ENCODE measurements around the gene USP32.
"Not testable (repeated sequence)": the region's sequence is repeated elsewhere in the genome, so short reads cannot be mapped to it uniquely, and the experiment has no call there.

The USP32 gene, protein sequence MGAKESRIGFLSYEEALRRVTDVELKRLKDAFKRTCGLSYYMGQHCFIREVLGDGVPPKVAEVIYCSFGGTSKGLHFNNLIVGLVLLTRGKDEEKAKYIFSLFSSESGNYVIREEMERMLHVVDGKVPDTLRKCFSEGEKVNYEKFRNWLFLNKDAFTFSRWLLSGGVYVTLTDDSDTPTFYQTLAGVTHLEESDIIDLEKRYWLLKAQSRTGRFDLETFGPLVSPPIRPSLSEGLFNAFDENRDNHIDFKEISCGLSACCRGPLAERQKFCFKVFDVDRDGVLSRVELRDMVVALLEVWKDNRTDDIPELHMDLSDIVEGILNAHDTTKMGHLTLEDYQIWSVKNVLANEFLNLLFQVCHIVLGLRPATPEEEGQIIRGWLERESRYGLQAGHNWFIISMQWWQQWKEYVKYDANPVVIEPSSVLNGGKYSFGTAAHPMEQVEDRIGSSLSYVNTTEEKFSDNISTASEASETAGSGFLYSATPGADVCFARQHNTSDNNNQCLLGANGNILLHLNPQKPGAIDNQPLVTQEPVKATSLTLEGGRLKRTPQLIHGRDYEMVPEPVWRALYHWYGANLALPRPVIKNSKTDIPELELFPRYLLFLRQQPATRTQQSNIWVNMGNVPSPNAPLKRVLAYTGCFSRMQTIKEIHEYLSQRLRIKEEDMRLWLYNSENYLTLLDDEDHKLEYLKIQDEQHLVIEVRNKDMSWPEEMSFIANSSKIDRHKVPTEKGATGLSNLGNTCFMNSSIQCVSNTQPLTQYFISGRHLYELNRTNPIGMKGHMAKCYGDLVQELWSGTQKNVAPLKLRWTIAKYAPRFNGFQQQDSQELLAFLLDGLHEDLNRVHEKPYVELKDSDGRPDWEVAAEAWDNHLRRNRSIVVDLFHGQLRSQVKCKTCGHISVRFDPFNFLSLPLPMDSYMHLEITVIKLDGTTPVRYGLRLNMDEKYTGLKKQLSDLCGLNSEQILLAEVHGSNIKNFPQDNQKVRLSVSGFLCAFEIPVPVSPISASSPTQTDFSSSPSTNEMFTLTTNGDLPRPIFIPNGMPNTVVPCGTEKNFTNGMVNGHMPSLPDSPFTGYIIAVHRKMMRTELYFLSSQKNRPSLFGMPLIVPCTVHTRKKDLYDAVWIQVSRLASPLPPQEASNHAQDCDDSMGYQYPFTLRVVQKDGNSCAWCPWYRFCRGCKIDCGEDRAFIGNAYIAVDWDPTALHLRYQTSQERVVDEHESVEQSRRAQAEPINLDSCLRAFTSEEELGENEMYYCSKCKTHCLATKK (N-terminal part only)

DNA sequence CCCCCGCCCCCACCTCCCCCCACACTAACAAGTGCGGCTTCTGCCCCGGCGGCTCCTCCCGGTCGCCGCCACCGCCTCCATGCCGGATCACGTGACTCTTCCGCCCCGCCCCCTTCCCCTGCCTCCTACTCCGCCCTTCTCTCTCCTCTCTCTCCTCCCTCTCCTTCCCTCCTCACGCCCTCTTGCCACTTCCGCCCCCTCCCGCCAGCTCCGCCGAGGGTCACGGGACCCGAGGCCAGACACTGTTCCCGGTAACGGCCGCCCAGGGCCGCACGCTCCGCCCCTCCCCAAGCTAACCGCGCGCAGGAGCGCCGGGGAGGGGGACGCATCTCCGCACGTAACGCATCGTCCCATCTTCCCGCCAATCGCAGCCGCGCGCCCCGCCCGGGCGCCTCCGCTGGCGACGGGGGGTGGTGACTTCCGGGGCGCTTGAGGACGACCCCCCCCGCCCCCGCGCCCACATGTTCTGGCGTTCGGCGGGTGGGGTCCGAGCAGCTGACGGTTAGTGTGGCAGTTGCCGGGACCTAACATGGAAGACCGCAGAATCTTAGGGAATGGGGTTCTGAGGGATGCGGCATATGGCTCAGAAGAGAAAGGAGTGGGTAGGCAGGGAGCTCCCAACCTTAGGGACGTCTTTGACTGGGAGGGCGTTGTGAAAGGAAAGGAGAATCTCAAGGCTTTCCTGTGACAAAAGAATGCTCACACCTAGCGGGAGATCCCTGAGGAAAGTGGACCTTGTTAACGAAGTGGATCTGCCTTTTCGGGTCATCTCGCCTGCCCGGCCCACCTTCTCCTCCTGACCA, at the start of gene USP32:
Gene USP32 (minus strand): TSS at position 92 of the 803 bp plus-strand sequence. CDS start 194 bp downstream, outside the sequence.
- peak; percentile 92 for DNase-seq (ENCODE audit: low read depth)
- peak within 1 kb of the TSS; percentile 94 for H3K4me3 ChIP-seq (ENCODE audit: control insufficient read depth, low read depth, low read length)
- TF ChIP-seq, protein P1, sequence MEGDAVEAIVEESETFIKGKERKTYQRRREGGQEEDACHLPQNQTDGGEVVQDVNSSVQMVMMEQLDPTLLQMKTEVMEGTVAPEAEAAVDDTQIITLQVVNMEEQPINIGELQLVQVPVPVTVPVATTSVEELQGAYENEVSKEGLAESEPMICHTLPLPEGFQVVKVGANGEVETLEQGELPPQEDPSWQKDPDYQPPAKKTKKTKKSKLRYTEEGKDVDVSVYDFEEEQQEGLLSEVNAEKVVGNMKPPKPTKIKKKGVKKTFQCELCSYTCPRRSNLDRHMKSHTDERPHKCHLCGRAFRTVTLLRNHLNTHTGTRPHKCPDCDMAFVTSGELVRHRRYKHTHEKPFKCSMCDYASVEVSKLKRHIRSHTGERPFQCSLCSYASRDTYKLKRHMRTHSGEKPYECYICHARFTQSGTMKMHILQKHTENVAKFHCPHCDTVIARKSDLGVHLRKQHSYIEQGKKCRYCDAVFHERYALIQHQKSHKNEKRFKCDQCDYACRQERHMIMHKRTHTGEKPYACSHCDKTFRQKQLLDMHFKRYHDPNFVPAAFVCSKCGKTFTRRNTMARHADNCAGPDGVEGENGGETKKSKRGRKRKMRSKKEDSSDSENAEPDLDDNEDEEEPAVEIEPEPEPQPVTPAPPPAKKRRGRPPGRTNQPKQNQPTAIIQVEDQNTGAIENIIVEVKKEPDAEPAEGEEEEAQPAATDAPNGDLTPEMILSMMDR (IDR thresholded peaks at IDR 0.05; ENCODE audit: control insufficient read depth, insufficient read depth, low read depth, low read length, missing control alignments): peak; percentile 31

DNA sequence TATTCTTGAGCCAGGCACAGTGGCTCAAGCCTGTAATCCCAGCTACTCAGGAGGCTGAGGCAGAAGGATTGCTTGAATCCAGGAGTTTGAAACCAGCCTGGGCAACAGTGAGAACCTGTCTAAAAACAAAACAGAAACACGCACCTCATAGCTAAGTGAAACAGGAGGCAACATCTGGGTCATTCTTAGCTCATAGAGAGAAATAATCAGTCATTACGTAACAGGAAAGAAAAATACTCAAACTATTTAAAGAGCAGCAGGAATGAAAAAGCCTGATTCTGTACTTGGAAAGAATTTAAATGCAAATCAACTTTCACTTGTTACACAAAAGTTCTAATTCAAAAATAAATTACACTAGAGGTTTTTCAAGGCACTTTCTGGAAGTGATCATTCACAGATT, 47.6 kb upstream of the USP32 start:
- TF ChIP-seq, protein P1 (IDR thresholded peaks at IDR 0.05; ENCODE audit: control insufficient read depth, insufficient read depth, low read depth, low read length, missing control alignments): no peak
- no peak overlapping the region for H3K4me3 ChIP-seq (ENCODE audit: control insufficient read depth, low read depth, low read length)
- no peak for DNase-seq (ENCODE audit: low read depth)

DNA sequence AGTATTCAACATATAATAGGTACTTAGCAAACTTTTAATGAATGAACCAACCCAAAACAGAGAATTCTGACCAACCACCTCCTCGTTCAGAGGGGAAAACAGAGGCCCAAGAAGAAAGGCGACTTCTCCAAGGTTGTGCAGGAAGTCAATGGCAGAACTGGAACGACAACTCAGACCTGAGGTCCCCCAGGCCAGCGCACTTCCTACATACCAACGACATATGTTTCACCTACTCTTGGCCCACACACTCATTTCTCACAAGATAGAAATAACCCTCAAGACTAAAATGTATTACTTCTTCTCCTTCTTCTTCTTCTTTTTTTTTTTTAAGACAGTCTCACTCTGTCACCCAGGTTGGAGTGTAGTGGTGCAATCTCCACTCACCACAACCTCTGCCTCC, 44.7 kb upstream of the USP32 start:
- H3K4me3 ChIP-seq (ENCODE audit: control insufficient read depth, low read depth, low read length): no peak overlapping the region
- no peak for DNase-seq (ENCODE audit: low read depth)
- TF ChIP-seq, protein P1 (IDR thresholded peaks at IDR 0.05; ENCODE audit: control insufficient read depth, insufficient read depth, low read depth, low read length, missing control alignments): no peak

DNA sequence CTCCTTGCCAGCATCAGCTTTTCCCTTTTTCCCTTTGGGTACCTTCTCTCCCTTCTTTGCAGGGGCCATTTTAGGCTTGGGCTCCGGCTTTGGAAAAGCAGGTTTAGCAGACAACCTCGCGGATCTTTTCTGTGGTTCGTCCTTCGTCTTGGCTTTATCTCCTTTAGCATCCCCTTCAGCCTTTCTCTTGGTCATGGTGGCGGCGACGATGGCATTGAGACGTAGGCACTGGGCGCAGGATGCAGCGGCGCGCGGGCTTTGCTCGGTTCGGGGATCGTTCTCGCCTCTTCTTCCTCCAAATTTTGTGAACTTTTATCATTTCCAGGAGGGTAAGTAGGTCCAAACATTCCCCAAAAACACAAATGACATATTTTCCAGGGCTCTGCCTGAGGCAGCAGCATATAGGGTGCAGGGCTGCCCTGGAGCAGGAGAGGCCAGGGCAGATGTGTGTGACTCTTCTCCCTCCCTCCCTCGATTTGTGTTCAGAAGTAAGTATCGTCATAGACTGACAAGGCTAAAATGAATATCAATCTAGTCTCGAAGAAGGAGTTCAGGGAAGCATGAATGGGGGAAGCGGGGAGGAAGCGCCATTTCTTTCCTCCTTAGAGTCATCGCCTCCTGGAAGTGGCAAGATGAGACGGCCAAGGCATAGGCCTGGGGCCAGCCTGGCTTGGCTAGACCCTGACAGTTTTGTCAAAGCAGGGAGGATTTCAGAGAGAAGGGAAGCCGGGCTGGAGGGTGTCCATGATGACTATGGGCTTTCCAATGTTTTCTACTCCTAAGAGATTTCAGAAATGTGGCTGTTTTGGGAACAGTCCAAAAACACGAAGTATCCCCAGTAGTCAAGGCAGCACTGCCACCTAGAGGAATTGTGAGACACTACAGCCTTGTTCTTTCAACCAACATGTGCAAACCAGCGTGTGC, 43.6 kb upstream of the USP32 start:
- peak; percentile 68 for DNase-seq (ENCODE audit: low read depth)
- H3K4me3 ChIP-seq (ENCODE audit: control insufficient read depth, low read depth, low read length): no peak overlapping the region; the same call in 1 of the 2 replicates
- TF ChIP-seq, protein P1 (IDR thresholded peaks at IDR 0.05; ENCODE audit: control insufficient read depth, insufficient read depth, low read depth, low read length, missing control alignments): peak; percentile 88

DNA sequence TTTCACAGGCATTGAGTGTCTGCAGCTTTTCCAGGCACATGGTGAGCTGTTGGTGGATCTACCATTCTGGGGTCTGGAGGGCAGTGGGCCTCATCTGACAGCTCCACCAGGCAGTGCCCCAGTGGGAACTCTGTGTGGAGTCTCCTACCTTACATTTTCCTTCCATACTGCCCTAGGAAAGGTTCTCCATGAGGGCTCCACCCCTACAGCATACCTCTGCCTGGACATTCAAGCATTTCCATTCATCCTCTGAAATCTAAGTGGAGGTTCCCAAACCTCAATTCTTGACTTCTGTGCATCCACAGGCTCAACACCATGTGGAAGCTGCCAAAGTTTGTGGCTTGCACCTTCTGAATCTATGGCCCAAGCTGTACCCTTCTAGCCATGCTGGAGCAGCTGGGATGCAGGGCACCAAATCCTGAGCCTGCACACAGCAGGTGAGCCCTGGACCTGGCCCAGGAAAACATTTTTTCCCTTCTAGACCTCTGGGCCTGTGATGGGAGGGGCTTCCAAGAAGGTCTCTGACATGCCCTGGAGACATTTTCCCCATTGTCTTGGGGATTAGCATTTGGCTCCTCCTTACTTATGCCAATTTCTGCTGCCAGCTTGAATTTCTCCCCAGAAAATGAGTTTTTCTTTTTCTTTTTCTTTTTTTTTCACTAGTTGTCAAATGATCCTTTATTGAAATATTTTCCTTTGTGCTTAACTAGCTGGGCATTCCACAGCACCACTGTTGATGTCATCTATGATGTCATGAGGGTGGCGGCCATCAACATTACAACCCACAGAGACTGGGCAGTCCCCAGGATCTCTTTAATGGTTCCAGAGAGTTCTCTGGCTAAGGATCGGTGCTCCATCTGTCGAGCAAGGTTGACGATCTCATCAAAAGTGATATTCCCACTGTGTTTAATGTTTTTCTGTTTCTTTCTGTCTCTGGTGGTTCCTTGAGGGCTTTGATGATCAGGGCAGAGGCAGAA, 41.4 kb upstream of the USP32 start:
- DNase-seq (ENCODE audit: low read depth); H3K4me3 ChIP-seq (ENCODE audit: control insufficient read depth, low read depth, low read length): not testable (repeated sequence)

DNA sequence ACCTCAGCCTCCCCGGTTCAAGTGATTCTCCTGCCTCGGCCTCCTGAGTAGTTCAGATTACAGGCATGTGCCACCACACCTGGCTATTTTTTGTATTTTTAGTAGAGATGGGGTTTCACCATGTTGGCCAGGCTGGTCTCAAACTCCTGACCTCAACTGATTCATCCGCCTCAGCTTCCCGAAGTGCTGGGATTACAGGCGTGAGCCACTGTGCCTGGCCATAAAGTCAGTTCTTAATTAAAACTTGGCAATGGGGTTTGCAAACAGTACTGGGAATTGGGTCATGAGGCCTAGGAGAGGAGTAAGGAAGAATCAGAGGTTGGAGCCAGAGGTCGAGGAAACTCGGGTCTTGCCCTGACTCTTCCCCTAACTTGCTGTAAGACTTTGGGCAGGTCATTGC, 38.6 kb upstream of the USP32 start:
- DNase-seq (ENCODE audit: low read depth); H3K4me3 ChIP-seq (ENCODE audit: control insufficient read depth, low read depth, low read length): not testable (repeated sequence)

DNA sequence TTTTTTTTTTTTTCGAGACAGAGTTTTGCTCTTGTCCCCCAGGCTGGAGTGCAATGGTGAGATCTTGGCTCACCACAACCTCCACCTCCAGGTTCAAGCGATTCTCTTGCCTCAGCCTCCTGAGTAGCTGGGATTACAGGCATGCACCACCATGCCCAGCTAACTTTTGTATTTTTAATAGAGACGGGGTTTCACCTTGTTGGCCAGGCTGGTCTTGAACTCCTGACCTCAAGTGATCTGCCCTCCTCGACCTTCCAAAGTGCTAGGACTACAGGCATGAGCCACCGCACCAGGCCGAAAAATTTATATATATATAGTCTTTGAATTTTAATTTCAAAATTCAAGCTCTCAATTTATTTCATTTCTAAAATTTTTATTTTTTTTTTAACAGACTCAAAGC, 36.6 kb upstream of the USP32 start:
- not testable (repeated sequence) for H3K4me3 ChIP-seq (ENCODE audit: control insufficient read depth, low read depth, low read length); DNase-seq (ENCODE audit: low read depth)

Measured in AG09309 (cell line).